HG03469 (cell line): Measurements from ENCODE around the gene ISM1.

ENCODE experiments used
- ATAC-seq: cut with Tn5 transposase; IDR thresholded peaks from one replicate; pipeline ENCODE4 v1.9.1; 2021; ENCODE audit warnings: mild to moderate bottlenecking, moderate library complexity, moderate number of reproducible peaks; ENCODE audit not compliant: unreplicated experiment

The ISM1 gene

GRCh38 chr20:13340088-13340487 is 119.0 kb downstream of the ISM1 start:
- ATAC-seq: no peak

DNA sequence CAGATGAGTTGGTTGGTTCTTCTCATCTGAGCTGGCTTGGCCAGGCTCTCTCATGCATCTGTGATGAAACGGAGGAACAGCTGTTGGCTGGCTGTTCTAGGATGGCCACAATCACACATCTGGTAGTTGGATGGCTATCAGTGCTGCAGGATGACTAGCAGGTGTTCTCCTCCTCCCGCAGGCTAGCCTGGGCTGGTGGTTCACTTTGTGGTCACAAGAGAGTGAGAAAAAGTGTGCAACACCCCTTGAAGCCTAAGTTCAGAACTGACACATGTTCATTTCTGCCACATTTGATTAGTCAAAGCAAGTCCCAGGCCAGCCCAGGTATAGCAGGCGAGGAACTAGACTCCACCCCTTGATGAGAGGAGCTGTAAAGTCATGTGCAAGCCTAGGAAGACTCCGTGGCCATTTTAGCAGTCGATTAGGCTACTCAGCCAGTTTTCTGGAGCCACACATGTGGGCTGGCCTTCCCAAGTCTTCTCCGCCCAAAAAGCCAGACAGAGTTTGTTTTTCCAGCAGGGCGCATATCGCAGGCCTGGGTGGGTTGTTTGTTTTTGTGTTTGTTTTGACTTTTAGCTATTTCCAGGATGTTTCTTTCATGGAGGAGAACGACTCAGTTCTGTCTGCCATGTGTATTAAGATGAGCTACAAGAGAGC is 120.8 kb downstream of the ISM1 start:
- no peak for ATAC-seq

GRCh38 chr20:13342469-13343242 is 121.6 kb downstream of the ISM1 start:
- no peak for ATAC-seq

GRCh38 chr20:13344671-13345070 is 123.6 kb downstream of the ISM1 start:
- ATAC-seq: no peak

GRCh38 chr20:13348311-13349234 is 127.5 kb downstream of the ISM1 start:
- no peak for ATAC-seq

- ATAC-seq: no peak
These were observed 128.1 kb downstream of the ISM1 start for GRCh38 chr20:13349235-13349604.
